Smooth muscle cell (in vitro differentiated cells): ENCODE data around the gene CCDC82. TPM values are rescaled to one million over a fixed set of nuclear protein-coding genes. Genes with fewer than 3 reads are reported as not detected.
"Not testable (repeated sequence)": the region's sequence is repeated elsewhere in the genome, so short reads cannot be mapped to it uniquely, and the experiment has no call there.

ENCODE experiments used
- DNase-seq: peaks from one replicate; lab custom pipeline; 2025; ENCODE audit not compliant: unreplicated experiment; lab: John Stamatoyannopoulos, UW
- H2AFZ ChIP-seq: fragments of 200-600 bp; sonication (generic); 2 replicates; pipeline ENCODE4 v1.6.0; 2016; ENCODE audit warnings: antibody characterized with exemption, low read depth, mild to moderate bottlenecking
- H3F3A ChIP-seq: fragments of 200-600 bp; sonication (generic); 2 replicates; pipeline ENCODE4 v1.6.0; 2017; ENCODE audit warnings: antibody characterized with exemption, low read depth
- H3K27ac ChIP-seq: fragments of 200-600 bp; sonication (generic); 2 replicates; pipeline ENCODE4 v1.5.1; 2016; ENCODE audit warnings: low read depth, mild to moderate bottlenecking
- H3K27me3 ChIP-seq: fragments of 200-600 bp; sonication (generic); 2 replicates; pipeline ENCODE4 v1.6.1; 2016; ENCODE audit warnings: low read depth, mild to moderate bottlenecking
- H3K36me3 ChIP-seq: fragments of 200-600 bp; sonication (generic); 2 replicates; pipeline ENCODE4 v1.5.1; 2016; ENCODE audit warnings: low read depth
- H3K4me1 ChIP-seq: fragments of 200-600 bp; sonication (generic); 2 replicates; pipeline ENCODE4 v1.5.1; 2016; ENCODE audit warnings: low read depth
- H3K4me2 ChIP-seq: fragments of 200-600 bp; sonication (generic); 2 replicates; pipeline ENCODE4 v1.6.0; 2016; ENCODE audit warnings: mild to moderate bottlenecking
- H3K4me3 ChIP-seq: fragments of 200-600 bp; sonication (generic); 2 replicates; pipeline ENCODE4 v1.5.1; 2016; ENCODE audit warnings: mild to moderate bottlenecking
- H3K79me2 ChIP-seq: fragments of 200-600 bp; sonication (generic); 2 replicates; pipeline ENCODE4 v1.6.0; 2016; ENCODE audit warnings: low read depth, mild to moderate bottlenecking
- H3K9ac ChIP-seq: fragments of 200-600 bp; sonication (generic); 2 replicates; pipeline ENCODE4 v1.6.0; 2016; ENCODE audit warnings: low read depth
- H3K9me3 ChIP-seq: fragments of 200-600 bp; sonication (generic); replicated peaks from 2 replicates; pipeline ENCODE4 v1.5.1; 2016; ENCODE audit warnings: low read depth
- H4K20me1 ChIP-seq: fragments of 200-600 bp; sonication (generic); 2 replicates; pipeline ENCODE4 v1.6.0; 2016; ENCODE audit warnings: low read depth
- WGBS: methylation state at CpG from one replicate; pipeline ENCODE4 v1.1.7; 2016; ENCODE audit warnings: low lambda C conversion rate; 5-methylcytosine and 5-hydroxymethylcytosine counted together
- polyA plus RNA-seq: library from polyadenylated mRNA; unstranded; fragments of >200 nt; fragmentation: Nextera tagmentation; extraction: Ambion mirVana; gene quantifications from 2 replicates; pipeline ENCODE4 v1.2.1, GENCODE V29; 2016
- total RNA-seq: library from RNA; depleted of rRNA; stranded (reverse); fragments of >200 nt; gene quantifications from 2 replicates; pipeline ENCODE4 v1.2.3, GENCODE V29; 2014
- TF ChIP-seq, protein P1 (sequence below): fragments of 200-600 bp; sonication (generic); IDR thresholded peaks from 2 replicates; pipeline ENCODE4 v1.5.1; 2017; ENCODE audit warnings: borderline replicate concordance, mild to moderate bottlenecking, antibody characterized with exemption; ENCODE audit not compliant: insufficient read depth, poor library complexity, severe bottlenecking

CCDC82 gene
- total RNA-seq (32.8 and 49.4 TPM in 2 replicates), polyA plus RNA-seq (19.8 and 23.1 TPM in 2 replicates)

- Histone ChIP-seq H3K4me1 (peaks cover 23% of the 10 kb centered on the region), H3K27me3 (no peaks in the 10 kb centered on the region), H3F3A (peaks cover 8% of the 10 kb centered on the region), H4K20me1 (peaks cover 18% of the 10 kb centered on the region), H2AFZ (peak within 1 kb of the TSS; percentile 67), H3K79me2 (peaks cover 77% of the 10 kb centered on the region), H3K27ac (peak within 1 kb of the TSS; percentile 82), H3K4me2 (peak within 1 kb of the TSS; percentile 91), H3K36me3 (no peaks in the 10 kb centered on the region), H3K9me3 (no peaks in the 10 kb centered on the region), H3K4me3 (peak within 1 kb of the TSS; percentile 74), H3K9ac (peak within 1 kb of the TSS; percentile 81)
- 1% methylated on average over 46 of the region's 53 CpGs for WGBS
- TF ChIP-seq, protein P1, sequence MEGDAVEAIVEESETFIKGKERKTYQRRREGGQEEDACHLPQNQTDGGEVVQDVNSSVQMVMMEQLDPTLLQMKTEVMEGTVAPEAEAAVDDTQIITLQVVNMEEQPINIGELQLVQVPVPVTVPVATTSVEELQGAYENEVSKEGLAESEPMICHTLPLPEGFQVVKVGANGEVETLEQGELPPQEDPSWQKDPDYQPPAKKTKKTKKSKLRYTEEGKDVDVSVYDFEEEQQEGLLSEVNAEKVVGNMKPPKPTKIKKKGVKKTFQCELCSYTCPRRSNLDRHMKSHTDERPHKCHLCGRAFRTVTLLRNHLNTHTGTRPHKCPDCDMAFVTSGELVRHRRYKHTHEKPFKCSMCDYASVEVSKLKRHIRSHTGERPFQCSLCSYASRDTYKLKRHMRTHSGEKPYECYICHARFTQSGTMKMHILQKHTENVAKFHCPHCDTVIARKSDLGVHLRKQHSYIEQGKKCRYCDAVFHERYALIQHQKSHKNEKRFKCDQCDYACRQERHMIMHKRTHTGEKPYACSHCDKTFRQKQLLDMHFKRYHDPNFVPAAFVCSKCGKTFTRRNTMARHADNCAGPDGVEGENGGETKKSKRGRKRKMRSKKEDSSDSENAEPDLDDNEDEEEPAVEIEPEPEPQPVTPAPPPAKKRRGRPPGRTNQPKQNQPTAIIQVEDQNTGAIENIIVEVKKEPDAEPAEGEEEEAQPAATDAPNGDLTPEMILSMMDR: no peak
- peak; percentile 91 for DNase-seq
Measured at GRCh38 chr11:96389720-96390487, at the start of gene CCDC82, which contains the start of gene JRKL. Gene CCDC82 (minus strand): TSS chr11:96389912. CDS start chr11:96384747, 5,165 bp downstream. Gene JRKL (plus strand): TSS chr11:96390013. CDS start chr11:96390650, 637 bp downstream.

GRCh38 chr11:96432654-96433053 is 42.9 kb upstream of the CCDC82 start:
- H3K27ac ChIP-seq, H3K9ac ChIP-seq, H3K36me3 ChIP-seq, H3K4me2 ChIP-seq, DNase-seq, H3F3A ChIP-seq, H3K4me3 ChIP-seq, H2AFZ ChIP-seq, H3K79me2 ChIP-seq, H3K27me3 ChIP-seq, H3K9me3 ChIP-seq, H4K20me1 ChIP-seq, H3K4me1 ChIP-seq: not testable (repeated sequence)

DNA sequence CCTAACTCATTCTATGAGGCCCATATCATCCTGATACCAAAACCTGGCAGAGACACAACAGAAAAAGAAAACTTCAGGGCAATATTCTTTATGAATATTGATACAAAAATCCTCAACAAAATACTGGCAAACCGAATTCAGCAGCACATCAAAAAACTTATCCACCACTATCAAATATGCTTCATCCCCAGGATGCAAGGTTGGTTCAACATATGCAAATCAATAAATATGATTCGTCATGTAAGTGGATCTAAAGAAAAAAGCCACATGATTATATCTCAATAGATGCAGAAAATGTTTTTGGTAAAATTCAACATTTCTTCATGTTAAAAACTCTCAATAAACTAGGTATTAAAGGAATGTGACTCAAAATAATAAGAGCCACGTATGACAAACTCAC is 41.0 kb upstream of the CCDC82 start:
- DNase-seq: no peak
- H3F3A ChIP-seq: peaks cover 2% of the 10 kb centered on the region
- H3K4me2 ChIP-seq: no peak overlapping the region
- TF ChIP-seq, protein P1: no peak
- no peak overlapping the region for H3K4me3 ChIP-seq
- no peaks in the 10 kb centered on the region for H4K20me1 ChIP-seq
- no peaks in the 10 kb centered on the region for H3K27me3 ChIP-seq
- H3K4me1 ChIP-seq: no peaks in the 10 kb centered on the region
- no peaks in the 10 kb centered on the region for H3K79me2 ChIP-seq
- H2AFZ ChIP-seq: no peak overlapping the region
- H3K9ac ChIP-seq: no peak overlapping the region
- 89% methylated on average over 3 of the region's 3 CpGs for WGBS
- H3K9me3 ChIP-seq: peaks cover 2% of the 10 kb centered on the region
- no peak overlapping the region for H3K27ac ChIP-seq
- H3K36me3 ChIP-seq: no peaks in the 10 kb centered on the region

DNA sequence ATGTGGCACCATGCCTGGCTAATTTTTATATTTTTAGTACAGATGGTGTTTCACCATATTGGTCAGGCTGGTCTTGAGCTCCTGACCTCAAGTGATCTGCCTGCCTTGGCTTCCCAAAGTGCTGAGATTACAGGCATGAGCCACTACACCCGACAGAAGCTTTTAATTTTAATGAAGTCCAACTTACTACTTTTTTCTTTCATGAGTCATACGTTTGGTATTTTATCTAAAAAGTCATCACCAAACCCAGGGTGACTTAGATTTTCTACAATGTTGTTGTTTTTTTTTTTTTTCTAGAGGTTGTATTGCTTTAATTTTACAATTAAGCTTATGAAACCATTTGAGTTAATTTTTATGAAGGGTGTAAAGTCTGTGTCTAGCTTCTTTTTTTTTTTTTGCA is 35.0 kb upstream of the CCDC82 start:
- Histone ChIP-seq H4K20me1 (no peaks in the 10 kb centered on the region), H3F3A (peaks cover 6% of the 10 kb centered on the region), H3K4me1 (no peaks in the 10 kb centered on the region), H3K9me3 (no peaks in the 10 kb centered on the region), H3K4me2 (no peak overlapping the region), H3K79me2 (no peaks in the 10 kb centered on the region), H2AFZ (no peak overlapping the region), H3K27me3 (no peaks in the 10 kb centered on the region), H3K36me3 (no peaks in the 10 kb centered on the region), H3K9ac (no peak overlapping the region), H3K4me3 (no peak overlapping the region), H3K27ac (no peak overlapping the region)
- WGBS: 35% methylated on average over 2 of the region's 2 CpGs
- DNase-seq: no peak
- TF ChIP-seq, protein P1: no peak
